Fibroblast of pulmonary artery (primary cell): Measurements from ENCODE around the gene HMGXB3.

ENCODE experiments used
- DNase-seq: peaks from one replicate; pipeline ENCODE4 v3.0.0-alpha.2; 2010; ENCODE audit warnings: low read depth
- H3K4me3 ChIP-seq: replicated peaks from 2 replicates; pipeline ENCODE4 v1.5.1; 2011; ENCODE audit warnings: low read depth, mild to moderate bottlenecking, control low read depth, low read length, moderate library complexity
- CTCF ChIP-seq: IDR thresholded peaks from 2 replicates; pipeline ENCODE4 v1.5.1; 2011; ENCODE audit warnings: mild to moderate bottlenecking, control low read depth, low read length, inconsistent platforms; ENCODE audit errors: missing control alignments

HMGXB3 gene

DNA sequence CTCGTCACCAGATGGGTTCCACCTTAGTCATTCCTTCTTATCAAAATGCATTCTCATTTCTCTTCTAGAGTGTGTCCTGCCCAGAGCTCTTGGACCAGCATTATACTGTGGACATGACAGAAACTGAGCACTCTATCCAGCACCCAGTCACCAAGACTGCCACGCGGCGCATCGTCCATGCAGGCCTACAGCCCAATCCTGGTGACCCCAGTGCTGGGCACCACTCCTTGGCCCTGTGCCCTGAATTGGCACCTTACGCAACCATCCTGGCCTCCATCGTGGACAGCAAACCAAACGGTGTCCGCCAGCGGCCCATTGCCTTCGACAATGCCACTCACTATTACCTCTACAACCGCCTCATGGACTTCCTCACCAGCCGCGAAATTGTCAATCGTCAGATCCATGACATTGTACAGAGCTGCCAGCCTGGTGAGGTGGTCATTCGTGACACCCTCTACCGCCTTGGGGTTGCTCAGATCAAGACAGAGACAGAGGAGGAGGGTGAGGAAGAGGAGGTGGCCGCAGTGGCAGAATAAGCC, 51.2 kb downstream of the HMGXB3 start:
- TF ChIP-seq CTCF: no peak
- DNase-seq: no peak
- no peak overlapping the region for H3K4me3 ChIP-seq

GRCh38 chr5:150052226-150052955, 51.9 kb downstream of the HMGXB3 start:
- no peak overlapping the region for H3K4me3 ChIP-seq
- no peak for DNase-seq
- no peak for TF ChIP-seq CTCF

DNA sequence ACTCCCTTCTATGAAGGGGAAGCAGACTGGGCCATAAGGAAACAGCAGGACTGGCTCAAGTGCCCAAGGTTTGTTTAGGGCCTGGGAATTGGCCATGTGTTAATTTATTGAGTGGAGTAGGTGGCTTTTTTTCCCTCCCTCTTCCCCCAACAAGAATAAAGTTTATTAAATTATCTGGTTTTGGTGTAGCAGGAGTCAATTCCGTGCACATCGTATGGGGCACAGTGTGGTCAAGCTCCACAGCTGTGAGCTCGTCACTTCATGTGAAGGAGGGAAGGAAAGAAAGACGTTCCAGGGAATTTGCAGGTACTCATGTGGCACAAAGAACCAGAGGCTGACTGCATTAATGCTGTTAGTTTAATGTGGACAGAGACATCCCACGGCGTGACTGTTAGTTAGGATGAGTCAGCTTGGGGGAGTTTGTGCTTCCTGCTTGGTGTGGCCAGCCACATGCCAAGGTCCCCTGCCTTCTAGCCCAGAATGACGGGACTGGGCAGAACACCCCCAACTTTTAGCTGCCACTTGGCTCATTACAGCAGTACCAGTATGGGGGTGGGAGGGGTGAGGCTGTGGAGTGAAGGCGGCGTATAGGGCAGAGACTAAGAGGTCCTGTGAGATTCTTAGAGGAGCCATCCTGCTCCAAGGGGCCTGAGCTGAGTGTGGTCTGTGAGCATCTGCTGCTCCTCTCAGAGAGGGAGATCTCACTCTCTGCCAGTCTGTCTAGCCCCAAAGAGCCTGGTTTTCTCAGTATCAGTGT, 52.6 kb downstream of the HMGXB3 start:
- H3K4me3 ChIP-seq: no peak overlapping the region
- no peak for TF ChIP-seq CTCF
- DNase-seq: peak; percentile 67

- no peak overlapping the region for H3K4me3 ChIP-seq
- TF ChIP-seq CTCF: no peak
- DNase-seq: no peak
Observed at GRCh38 chr5:150053713-150054392, 53.3 kb downstream of the HMGXB3 start.

DNA sequence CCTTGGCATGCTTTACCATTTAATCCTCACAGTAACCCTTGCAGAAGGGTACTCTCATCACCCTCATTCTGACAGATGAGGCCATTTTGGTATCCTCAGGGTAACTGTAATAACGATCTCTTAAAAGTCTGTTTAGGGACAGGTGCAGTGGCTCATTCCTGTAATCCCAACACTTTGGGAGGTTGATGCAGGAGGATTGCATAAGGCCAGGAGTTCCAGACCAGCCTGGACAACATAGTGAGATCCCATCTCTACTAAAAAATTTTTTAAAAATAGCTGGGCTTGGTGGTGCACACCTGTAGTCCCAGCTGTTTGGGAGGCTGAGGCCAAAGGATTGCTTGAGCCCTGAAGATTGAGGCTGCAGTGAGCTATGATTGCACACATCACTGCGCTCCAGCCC, 54.0 kb downstream of the HMGXB3 start:
- no peak for TF ChIP-seq CTCF
- DNase-seq: no peak
- H3K4me3 ChIP-seq: no peak overlapping the region

DNA sequence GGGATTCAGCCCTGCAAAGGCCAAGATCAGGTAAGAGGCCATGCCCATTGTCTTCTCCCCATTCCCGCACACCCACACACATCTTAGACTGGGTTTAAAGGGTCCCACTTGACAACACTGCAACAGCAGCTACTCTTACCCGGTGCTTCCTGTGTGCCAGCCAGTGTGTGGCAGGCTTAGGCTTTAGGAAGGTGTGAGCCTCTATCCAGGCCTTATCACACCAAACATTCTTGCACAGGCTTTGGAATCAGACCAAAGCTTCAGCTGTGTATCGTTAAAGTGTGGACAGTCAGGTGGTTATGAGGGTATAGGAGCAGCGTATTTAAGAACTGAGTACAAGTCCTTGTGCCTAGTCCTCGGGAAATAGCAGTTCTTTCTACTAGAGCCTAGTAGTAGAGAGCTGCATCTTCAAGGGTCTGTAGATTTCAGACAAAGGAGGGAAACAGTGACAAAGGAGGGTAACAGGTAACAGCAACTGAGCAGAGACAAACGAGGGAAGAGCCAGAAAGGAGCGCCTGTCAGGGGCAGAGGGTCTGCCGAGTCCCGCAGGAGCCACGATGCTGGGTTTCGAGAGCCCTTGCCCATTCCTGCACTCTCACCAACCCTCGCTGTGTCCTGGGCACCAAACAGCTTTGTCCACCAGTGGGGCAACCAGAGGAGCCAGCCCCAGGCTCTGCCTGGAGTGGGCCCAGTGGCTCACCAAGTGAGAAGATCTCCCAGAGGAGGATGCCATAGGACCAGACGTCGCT, 55.0 kb downstream of the HMGXB3 start:
- TF ChIP-seq CTCF: no peak
- no peak overlapping the region for H3K4me3 ChIP-seq

More for the DNA sequence above, 55.0 kb downstream of the HMGXB3 start:
- no peak for DNase-seq
